Transverse colon (tissue), 4 donors: ENCODE results near the gene FAM228A.

ENCODE experiments used
- CTCF ChIP-seq, 5 experiments: fragments of 200-600 bp in 3 of 5; fragments of 450-650 bp in 2 of 5; sonication (generic) in 3 of 5; IDR thresholded peaks; 1 replicate in 2 of 5; 2 replicates in 3 of 5; pipeline ENCODE4 v1.5.1; 2016 to 2017; ENCODE audit warnings: antibody characterized with exemption in 5 of 5, inconsistent platforms in 3 of 5, mild to moderate bottlenecking in 2 of 5, moderate library complexity in 1 of 5
- EP300 ChIP-seq: sonication (generic); formaldehyde crosslinking; IDR thresholded peaks from one replicate; pipeline ENCODE4 v1.6.1; 2017; ENCODE audit warnings: antibody characterized with exemption, low read depth
- POLR2A ChIP-seq: fragments of 450-650 bp; IDR thresholded peaks from one replicate; pipeline ENCODE4 v1.6.1; 2016; ENCODE audit warnings: antibody characterized with exemption, mild to moderate bottlenecking, moderate library complexity
- POLR2AphosphoS5 ChIP-seq, 3 donors: sonication (generic); formaldehyde crosslinking; IDR thresholded peaks; one replicate each; pipeline ENCODE4 v1.6.1; 2016; ENCODE audit warnings: antibody characterized with exemption in 3 of 3

- TF ChIP-seq CTCF (IDR thresholded peaks at IDR 0.05) (no peak), POLR2A (no peak), POLR2AphosphoS5 (IDR thresholded peaks at IDR 0.05) (no peak), EP300 (no peak)
Measured at GRCh38 chr2:24163186-24163585, 11.7 kb upstream of the FAM228A start.
